ENCODE results near the gene RPS19BP1. TPM values are rescaled to one million over a fixed set of nuclear protein-coding genes. Genes with fewer than 3 reads are reported as not detected.

RPS19BP1 gene
- total and polyA plus RNA-seq, 2 experiments from 2014 or later, result 84.0 to 117 TPM

GRCh38 chr22:39534092-39534506 is 1.6 kb upstream of the RPS19BP1 start:
- H4K20me1 ChIP-seq (ENCODE audit: insufficient read depth, poor library complexity, severe bottlenecking), result no peaks in the 10 kb centered on the region
- H3K27ac ChIP-seq, result no peak overlapping the region
- no peak for DNase-seq (ENCODE audit: low spot score)
- peaks cover 31% of the 10 kb centered on the region for H3K79me2 ChIP-seq
- H3K9me3 ChIP-seq (ENCODE audit: low read depth), result no peaks in the 10 kb centered on the region
- no peaks in the 10 kb centered on the region for H3K36me3 ChIP-seq (replicated peaks; ENCODE audit: insufficient read depth, low read depth)
- no peak overlapping the region for H3K4me3 ChIP-seq
- no peak overlapping the region for H3K4me2 ChIP-seq
- H3K4me1 ChIP-seq (ENCODE audit: insufficient read depth), result peaks cover 22% of the 10 kb centered on the region
- no peaks in the 10 kb centered on the region for H3K27me3 ChIP-seq
- 88% methylated on average over 12 of the region's 12 CpGs for WGBS (ENCODE audit: low lambda C conversion rate, missing lambda C conversion rate)
- H3K9me2 ChIP-seq (replicated peaks; ENCODE audit: insufficient read depth), result no peaks in the 10 kb centered on the region
- H2AFZ ChIP-seq, result peak overlapping the region; percentile 74
- TF ChIP-seq EZH2 (IDR thresholded peaks at IDR 0.05; ENCODE audit: borderline replicate concordance) (no peak), CTCF (IDR thresholded peaks at IDR 0.05; ENCODE audit: poor library complexity) (no peak), EZH2phosphoT487 (IDR thresholded peaks at IDR 0.05; ENCODE audit: low read depth, severe bottlenecking, unreplicated experiment) (no peak)

GRCh38 chr22:39530692-39531331 is 1.7 kb downstream of the RPS19BP1 start:
- WGBS (ENCODE audit: low lambda C conversion rate, missing lambda C conversion rate), result 62% methylated on average over 9 of the region's 9 CpGs
- no peak overlapping the region for H3K4me3 ChIP-seq

GRCh38 chr22:39530116-39530515 is 2.4 kb downstream of the RPS19BP1 start:
- H3K4me1 ChIP-seq (ENCODE audit: insufficient read depth), result peaks cover 34% of the 10 kb centered on the region
- no peak overlapping the region for H3K4me3 ChIP-seq
- H3K9me3 ChIP-seq (ENCODE audit: low read depth), result no peaks in the 10 kb centered on the region
- DNase-seq (ENCODE audit: low spot score), result no peak
- H3K36me3 ChIP-seq (replicated peaks; ENCODE audit: insufficient read depth, low read depth), result no peaks in the 10 kb centered on the region
- no peak overlapping the region for H2AFZ ChIP-seq
- no peaks in the 10 kb centered on the region for H3K9me2 ChIP-seq (replicated peaks; ENCODE audit: insufficient read depth)
- TF ChIP-seq CTCF (IDR thresholded peaks at IDR 0.05; ENCODE audit: poor library complexity) (no peak), EZH2phosphoT487 (IDR thresholded peaks at IDR 0.05; ENCODE audit: low read depth, severe bottlenecking, unreplicated experiment) (no peak), EZH2 (IDR thresholded peaks at IDR 0.05; ENCODE audit: borderline replicate concordance) (no peak)
- peaks cover 38% of the 10 kb centered on the region for H4K20me1 ChIP-seq (ENCODE audit: insufficient read depth, poor library complexity, severe bottlenecking)
- WGBS (ENCODE audit: low lambda C conversion rate, missing lambda C conversion rate), result 93% methylated on average over 6 of the region's 6 CpGs
- H3K79me2 ChIP-seq, result peaks cover 41% of the 10 kb centered on the region
- H3K27ac ChIP-seq, result no peak overlapping the region
- no peak overlapping the region for H3K4me2 ChIP-seq
- no peaks in the 10 kb centered on the region for H3K27me3 ChIP-seq

More at GRCh38 chr22:39530692-39531331, 1.7 kb downstream of the RPS19BP1 start:
- peaks cover 41% of the 10 kb centered on the region for H3K79me2 ChIP-seq
- no peak overlapping the region for H3K27ac ChIP-seq
- no peaks in the 10 kb centered on the region for H3K27me3 ChIP-seq
- no peak overlapping the region for H2AFZ ChIP-seq
- H3K9me3 ChIP-seq (ENCODE audit: low read depth), result no peaks in the 10 kb centered on the region
- H3K36me3 ChIP-seq (replicated peaks; ENCODE audit: insufficient read depth, low read depth), result no peaks in the 10 kb centered on the region
- peaks cover 36% of the 10 kb centered on the region for H3K4me1 ChIP-seq (ENCODE audit: insufficient read depth)
- TF ChIP-seq EZH2 (IDR thresholded peaks at IDR 0.05; ENCODE audit: borderline replicate concordance) (no peak), CTCF (IDR thresholded peaks at IDR 0.05; ENCODE audit: poor library complexity) (peak; percentile 31)
- peak; percentile 68 for DNase-seq (ENCODE audit: low spot score)
- peaks cover 32% of the 10 kb centered on the region for H4K20me1 ChIP-seq (ENCODE audit: insufficient read depth, poor library complexity, severe bottlenecking)
- H3K4me2 ChIP-seq, result peak overlapping the region; percentile 83
- no peaks in the 10 kb centered on the region for H3K9me2 ChIP-seq (replicated peaks; ENCODE audit: insufficient read depth)

Data from hepatocyte (in vitro differentiated cells).